Measurements from ENCODE around the gene LRRC75B. TPM values are rescaled to one million over a fixed set of nuclear protein-coding genes. Genes with fewer than 3 reads are reported as not detected.

LRRC75B gene
- total and polyA plus RNA-seq, 2 of the 13 experiments (the other 11 are each of a cell fraction or from before 2014, with no cell fraction given), result 11.8 to 34.8 TPM

DNA sequence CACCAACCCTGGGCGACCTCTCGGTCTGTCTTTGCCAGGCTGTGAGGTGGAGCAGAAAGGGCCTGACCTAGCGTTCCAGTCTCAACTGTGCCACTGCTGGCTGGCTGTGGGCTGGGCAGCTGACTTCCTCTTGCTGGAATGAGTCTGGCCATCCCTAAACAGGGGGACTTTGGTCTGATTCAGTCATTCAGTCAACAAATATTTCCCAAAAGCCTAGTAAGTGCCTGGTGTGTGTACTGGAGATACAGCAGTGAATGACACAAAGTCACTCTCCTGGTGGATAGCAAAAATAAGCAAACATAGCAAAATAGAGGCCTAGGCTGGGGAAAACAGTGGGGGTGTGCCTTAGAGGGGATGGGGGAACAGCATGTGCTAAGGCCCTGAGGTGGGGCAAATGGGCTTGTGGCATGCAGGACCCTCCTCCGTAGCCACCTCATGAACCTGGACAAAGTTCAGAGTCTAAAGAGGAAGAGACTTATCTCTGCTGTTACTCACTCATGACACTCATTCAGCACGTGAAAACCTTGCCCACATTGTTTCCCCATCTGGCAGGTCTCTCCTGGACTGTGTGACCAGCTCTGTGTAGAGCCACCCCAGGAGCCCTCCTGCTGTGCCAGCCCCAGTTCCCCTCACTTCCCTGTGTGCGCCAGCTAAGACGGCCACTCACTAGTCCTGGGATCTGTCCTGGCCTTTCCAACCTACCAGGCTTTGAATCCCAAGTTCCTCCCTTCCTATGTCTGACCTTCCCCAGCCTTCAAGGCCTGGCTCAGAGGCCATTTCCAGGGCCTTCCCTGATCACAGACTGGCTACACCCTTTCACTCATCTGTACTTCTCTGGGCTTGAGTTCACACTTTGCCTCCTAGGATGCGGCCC is 42.6 kb downstream of the LRRC75B start (continued):
- no peak for TF ChIP-seq RARG (CRISPR knock-in tag; IDR thresholded peaks at IDR 0.05; ENCODE audit: low read depth)
- TF ChIP-seq, protein P1, sequence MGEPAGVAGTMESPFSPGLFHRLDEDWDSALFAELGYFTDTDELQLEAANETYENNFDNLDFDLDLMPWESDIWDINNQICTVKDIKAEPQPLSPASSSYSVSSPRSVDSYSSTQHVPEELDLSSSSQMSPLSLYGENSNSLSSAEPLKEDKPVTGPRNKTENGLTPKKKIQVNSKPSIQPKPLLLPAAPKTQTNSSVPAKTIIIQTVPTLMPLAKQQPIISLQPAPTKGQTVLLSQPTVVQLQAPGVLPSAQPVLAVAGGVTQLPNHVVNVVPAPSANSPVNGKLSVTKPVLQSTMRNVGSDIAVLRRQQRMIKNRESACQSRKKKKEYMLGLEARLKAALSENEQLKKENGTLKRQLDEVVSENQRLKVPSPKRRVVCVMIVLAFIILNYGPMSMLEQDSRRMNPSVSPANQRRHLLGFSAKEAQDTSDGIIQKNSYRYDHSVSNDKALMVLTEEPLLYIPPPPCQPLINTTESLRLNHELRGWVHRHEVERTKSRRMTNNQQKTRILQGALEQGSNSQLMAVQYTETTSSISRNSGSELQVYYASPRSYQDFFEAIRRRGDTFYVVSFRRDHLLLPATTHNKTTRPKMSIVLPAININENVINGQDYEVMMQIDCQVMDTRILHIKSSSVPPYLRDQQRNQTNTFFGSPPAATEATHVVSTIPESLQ (CRISPR knock-in tag; conservative IDR thresholded peaks at IDR 0.05), result no peak; the same call in 1 of the 2 replicates
- peak; percentile 75; the same call in 1 of the 2 replicates for TF ChIP-seq ZNF292 (CRISPR knock-in tag; IDR thresholded peaks at IDR 0.05; ENCODE audit: borderline replicate concordance, low read depth)
- TF ChIP-seq, protein P2, sequence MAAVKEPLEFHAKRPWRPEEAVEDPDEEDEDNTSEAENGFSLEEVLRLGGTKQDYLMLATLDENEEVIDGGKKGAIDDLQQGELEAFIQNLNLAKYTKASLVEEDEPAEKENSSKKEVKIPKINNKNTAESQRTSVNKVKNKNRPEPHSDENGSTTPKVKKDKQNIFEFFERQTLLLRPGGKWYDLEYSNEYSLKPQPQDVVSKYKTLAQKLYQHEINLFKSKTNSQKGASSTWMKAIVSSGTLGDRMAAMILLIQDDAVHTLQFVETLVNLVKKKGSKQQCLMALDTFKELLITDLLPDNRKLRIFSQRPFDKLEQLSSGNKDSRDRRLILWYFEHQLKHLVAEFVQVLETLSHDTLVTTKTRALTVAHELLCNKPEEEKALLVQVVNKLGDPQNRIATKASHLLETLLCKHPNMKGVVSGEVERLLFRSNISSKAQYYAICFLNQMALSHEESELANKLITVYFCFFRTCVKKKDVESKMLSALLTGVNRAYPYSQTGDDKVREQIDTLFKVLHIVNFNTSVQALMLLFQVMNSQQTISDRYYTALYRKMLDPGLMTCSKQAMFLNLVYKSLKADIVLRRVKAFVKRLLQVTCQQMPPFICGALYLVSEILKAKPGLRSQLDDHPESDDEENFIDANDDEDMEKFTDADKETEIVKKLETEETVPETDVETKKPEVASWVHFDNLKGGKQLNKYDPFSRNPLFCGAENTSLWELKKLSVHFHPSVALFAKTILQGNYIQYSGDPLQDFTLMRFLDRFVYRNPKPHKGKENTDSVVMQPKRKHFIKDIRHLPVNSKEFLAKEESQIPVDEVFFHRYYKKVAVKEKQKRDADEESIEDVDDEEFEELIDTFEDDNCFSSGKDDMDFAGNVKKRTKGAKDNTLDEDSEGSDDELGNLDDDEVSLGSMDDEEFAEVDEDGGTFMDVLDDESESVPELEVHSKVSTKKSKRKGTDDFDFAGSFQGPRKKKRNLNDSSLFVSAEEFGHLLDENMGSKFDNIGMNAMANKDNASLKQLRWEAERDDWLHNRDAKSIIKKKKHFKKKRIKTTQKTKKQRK (IDR thresholded peaks at IDR 0.05; ENCODE audit: low read length), result no peak
- TF ChIP-seq PHF5A (CRISPR knock-in tag; IDR thresholded peaks at IDR 0.05; ENCODE audit: low read depth, unreplicated experiment), result no peak
- 0 out of 2 replicates have a peak, but pooled peaks have one; percentile 11 for TF ChIP-seq TEAD2 (CRISPR knock-in tag; IDR thresholded peaks at IDR 0.05)
- TF ChIP-seq, protein P3, sequence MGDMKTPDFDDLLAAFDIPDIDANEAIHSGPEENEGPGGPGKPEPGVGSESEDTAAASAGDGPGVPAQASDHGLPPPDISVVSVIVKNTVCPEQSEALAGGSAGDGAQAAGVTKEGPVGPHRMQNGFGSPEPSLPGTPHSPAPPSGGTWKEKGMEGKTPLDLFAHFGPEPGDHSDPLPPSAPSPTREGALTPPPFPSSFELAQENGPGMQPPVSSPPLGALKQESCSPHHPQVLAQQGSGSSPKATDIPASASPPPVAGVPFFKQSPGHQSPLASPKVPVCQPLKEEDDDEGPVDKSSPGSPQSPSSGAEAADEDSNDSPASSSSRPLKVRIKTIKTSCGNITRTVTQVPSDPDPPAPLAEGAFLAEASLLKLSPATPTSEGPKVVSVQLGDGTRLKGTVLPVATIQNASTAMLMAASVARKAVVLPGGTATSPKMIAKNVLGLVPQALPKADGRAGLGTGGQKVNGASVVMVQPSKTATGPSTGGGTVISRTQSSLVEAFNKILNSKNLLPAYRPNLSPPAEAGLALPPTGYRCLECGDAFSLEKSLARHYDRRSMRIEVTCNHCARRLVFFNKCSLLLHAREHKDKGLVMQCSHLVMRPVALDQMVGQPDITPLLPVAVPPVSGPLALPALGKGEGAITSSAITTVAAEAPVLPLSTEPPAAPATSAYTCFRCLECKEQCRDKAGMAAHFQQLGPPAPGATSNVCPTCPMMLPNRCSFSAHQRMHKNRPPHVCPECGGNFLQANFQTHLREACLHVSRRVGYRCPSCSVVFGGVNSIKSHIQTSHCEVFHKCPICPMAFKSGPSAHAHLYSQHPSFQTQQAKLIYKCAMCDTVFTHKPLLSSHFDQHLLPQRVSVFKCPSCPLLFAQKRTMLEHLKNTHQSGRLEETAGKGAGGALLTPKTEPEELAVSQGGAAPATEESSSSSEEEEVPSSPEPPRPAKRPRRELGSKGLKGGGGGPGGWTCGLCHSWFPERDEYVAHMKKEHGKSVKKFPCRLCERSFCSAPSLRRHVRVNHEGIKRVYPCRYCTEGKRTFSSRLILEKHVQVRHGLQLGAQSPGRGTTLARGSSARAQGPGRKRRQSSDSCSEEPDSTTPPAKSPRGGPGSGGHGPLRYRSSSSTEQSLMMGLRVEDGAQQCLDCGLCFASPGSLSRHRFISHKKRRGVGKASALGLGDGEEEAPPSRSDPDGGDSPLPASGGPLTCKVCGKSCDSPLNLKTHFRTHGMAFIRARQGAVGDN (CRISPR knock-in tag; IDR thresholded peaks at IDR 0.05), result peak; percentile 94
- TF ChIP-seq CBX2 (IDR thresholded peaks at IDR 0.05; ENCODE audit: low read depth, low read length), result no peak
- TF ChIP-seq CBX2 (CRISPR knock-in tag; IDR thresholded peaks at IDR 0.05; ENCODE audit: low read depth), result no peak; the same call in 1 of the 2 replicates
- TF ChIP-seq, protein P4, sequence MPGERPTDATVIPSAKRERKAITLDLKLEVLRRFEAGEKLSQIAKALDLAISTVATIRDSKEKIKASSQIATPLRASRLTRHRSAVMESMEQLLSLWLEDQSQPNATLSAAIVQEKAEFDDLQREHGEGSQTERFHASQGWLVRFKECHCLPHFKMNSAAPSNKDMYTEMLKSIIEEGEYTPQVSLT (CRISPR knock-in tag; IDR thresholded peaks at IDR 0.05; ENCODE audit: borderline replicate concordance, low read depth), result no peak
- TF ChIP-seq, protein P5, sequence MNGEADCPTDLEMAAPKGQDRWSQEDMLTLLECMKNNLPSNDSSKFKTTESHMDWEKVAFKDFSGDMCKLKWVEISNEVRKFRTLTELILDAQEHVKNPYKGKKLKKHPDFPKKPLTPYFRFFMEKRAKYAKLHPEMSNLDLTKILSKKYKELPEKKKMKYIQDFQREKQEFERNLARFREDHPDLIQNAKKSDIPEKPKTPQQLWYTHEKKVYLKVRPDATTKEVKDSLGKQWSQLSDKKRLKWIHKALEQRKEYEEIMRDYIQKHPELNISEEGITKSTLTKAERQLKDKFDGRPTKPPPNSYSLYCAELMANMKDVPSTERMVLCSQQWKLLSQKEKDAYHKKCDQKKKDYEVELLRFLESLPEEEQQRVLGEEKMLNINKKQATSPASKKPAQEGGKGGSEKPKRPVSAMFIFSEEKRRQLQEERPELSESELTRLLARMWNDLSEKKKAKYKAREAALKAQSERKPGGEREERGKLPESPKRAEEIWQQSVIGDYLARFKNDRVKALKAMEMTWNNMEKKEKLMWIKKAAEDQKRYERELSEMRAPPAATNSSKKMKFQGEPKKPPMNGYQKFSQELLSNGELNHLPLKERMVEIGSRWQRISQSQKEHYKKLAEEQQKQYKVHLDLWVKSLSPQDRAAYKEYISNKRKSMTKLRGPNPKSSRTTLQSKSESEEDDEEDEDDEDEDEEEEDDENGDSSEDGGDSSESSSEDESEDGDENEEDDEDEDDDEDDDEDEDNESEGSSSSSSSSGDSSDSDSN (CRISPR knock-in tag; IDR thresholded peaks at IDR 0.05), result peak; percentile 60; the same call in 1 of the 2 replicates
- TF ChIP-seq HES4 (CRISPR knock-in tag; IDR thresholded peaks at IDR 0.05; ENCODE audit: borderline replicate concordance), result no peak; the same call in 1 of the 2 replicates
- TF ChIP-seq, protein P6, sequence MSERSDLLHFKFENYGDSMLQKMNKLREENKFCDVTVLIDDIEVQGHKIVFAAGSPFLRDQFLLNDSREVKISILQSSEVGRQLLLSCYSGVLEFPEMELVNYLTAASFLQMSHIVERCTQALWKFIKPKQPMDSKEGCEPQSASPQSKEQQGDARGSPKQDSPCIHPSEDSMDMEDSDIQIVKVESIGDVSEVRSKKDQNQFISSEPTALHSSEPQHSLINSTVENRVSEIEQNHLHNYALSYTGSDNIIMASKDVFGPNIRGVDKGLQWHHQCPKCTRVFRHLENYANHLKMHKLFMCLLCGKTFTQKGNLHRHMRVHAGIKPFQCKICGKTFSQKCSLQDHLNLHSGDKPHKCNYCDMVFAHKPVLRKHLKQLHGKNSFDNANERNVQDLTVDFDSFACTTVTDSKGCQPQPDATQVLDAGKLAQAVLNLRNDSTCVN (CRISPR knock-in tag; IDR thresholded peaks at IDR 0.05; ENCODE audit: borderline replicate concordance), result peak; percentile 17; the same call in 1 of the 2 replicates

Measured in HepG2 (cell line).